H54 (cell line): ENCODE measurements around the gene SKIC2.
"Not testable (repeated sequence)": the region's sequence is repeated elsewhere in the genome, so short reads cannot be mapped to it uniquely, and the experiment has no call there.

ENCODE experiments used
- DNase-seq: peaks from one replicate; pipeline ENCODE4 v3.0.0; 2011; ENCODE audit warnings: low spot score, mixed read lengths; ENCODE audit not compliant: insufficient read length
- FAIRE-seq: peaks from 3 replicates; lab custom pipeline; 2011; peaks lifted over from hg19 to GRCh38; lab: Jason Lieb, UNC

Gene SKIC2

GRCh38 chr6:32003301-32003700, 44.3 kb downstream of the SKIC2 start:
- not testable (repeated sequence) for DNase-seq, FAIRE-seq

DNA sequence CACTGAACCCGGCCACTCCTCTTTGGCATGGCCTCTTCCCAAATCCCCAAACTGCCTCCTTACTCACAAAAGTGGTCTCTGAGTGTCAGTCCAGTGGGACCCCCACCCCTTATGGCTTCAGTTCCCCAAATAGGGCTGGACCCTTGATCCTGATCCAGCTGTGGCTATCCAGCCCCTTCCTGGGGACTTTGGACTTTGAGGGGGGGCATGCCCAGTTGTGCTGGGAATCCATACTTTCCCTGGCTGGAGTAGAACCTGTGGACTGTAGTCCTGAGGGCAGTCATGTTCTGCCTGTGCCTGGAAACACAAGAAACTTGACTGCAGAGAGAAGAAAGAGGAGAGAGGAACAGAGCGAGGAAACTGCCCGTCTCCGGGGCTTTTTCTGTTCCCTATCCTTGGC, 45.4 kb downstream of the SKIC2 start:
- not testable (repeated sequence) for DNase-seq, FAIRE-seq

- not testable (repeated sequence) for DNase-seq, FAIRE-seq
Observed at GRCh38 chr6:32004864-32005537, 46.0 kb downstream of the SKIC2 start.

DNA sequence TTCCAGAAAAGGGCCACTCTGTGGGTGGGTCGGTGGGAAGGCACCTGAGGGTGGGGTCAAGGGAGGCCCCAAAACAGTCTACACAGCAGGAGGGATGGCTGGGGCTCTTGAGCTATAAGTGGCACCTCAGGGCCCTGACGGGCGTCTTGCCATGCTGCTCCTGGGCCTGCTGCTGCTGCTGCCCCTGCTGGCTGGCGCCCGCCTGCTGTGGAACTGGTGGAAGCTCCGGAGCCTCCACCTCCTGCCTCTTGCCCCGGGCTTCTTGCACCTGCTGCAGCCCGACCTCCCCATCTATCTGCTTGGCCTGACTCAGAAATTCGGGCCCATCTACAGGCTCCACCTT, 46.5 kb downstream of the SKIC2 start:
- FAIRE-seq, DNase-seq: not testable (repeated sequence)

DNA sequence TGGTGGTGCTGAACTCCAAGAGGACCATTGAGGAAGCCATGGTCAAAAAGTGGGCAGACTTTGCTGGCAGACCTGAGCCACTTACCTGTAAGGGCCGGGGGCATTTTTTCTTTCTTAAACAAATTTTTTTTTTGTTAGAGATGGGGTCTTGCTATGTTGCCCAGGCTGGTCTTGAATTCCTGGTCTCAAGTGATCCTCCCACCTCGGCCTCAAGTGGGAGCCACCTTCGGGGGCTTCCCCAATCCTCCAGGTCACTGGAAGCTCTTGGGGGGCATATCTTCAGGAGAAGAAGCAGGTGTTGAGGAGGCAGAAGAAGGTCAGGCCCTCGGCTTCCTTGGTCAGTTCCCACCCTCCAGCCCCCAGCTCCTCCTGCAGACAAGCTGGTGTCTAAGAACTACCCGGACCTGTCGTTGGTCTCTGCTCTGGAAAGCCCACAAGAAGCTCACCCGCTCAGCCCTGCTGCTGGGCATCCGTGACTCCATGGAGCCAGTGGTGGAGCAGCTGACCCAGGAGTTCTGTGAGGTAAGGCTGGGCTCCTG, 47.1 kb downstream of the SKIC2 start:
- DNase-seq, FAIRE-seq: not testable (repeated sequence)

DNA sequence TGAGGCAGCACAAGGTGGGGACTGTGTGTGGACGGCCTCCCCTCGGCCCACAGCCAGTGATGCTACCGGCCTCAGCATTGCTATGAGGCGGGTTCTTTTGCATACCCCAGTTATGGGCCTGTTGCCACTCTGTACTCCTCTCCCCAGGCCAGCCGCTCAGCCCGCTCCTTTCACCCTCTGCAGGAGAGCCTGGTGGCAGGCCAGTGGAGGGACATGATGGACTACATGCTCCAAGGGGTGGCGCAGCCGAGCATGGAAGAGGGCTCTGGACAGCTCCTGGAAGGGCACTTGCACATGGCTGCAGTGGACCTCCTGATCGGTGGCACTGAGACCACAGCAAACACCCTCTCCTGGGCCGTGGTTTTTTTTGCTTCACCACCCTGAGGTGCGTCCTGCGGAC, 48.1 kb downstream of the SKIC2 start:
- DNase-seq, FAIRE-seq: not testable (repeated sequence)

- DNase-seq, FAIRE-seq: not testable (repeated sequence)
Observed at GRCh38 chr6:32008037-32008436, 49.1 kb downstream of the SKIC2 start.

GRCh38 chr6:32008616-32009015, 49.6 kb downstream of the SKIC2 start:
- DNase-seq, FAIRE-seq: not testable (repeated sequence)

DNA sequence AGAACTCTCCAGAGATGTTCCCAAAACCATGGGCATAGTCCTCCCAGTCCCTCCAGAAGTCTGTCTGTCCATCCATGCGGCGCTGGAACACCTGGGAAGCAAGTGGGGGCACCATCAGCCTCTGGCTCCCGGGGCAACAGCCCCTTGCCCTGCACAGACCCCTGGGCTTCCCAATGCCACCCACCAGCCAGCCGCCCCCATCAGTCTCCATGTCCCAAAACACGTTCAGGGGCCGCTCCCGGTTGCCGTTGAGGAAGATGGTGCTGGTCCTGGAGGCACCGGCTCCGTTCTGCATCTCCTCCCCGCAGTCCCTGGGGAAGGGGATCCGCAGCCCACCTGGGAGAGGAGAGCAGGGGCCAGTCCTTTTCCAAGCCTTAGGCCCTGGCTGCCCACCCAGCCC, 50.6 kb downstream of the SKIC2 start:
- not testable (repeated sequence) for DNase-seq, FAIRE-seq

- not testable (repeated sequence) for FAIRE-seq
Observed at GRCh38 chr6:32010856-32011530, 52.0 kb downstream of the SKIC2 start.

GRCh38 chr6:32012941-32013617, 54.1 kb downstream of the SKIC2 start:
- not testable (repeated sequence) for DNase-seq, FAIRE-seq

More at GRCh38 chr6:32010856-32011530, 52.0 kb downstream of the SKIC2 start:
- DNase-seq = not testable (repeated sequence)

GRCh38 chr6:32013738-32014137, 54.8 kb downstream of the SKIC2 start:
- not testable (repeated sequence) for DNase-seq, FAIRE-seq

DNA sequence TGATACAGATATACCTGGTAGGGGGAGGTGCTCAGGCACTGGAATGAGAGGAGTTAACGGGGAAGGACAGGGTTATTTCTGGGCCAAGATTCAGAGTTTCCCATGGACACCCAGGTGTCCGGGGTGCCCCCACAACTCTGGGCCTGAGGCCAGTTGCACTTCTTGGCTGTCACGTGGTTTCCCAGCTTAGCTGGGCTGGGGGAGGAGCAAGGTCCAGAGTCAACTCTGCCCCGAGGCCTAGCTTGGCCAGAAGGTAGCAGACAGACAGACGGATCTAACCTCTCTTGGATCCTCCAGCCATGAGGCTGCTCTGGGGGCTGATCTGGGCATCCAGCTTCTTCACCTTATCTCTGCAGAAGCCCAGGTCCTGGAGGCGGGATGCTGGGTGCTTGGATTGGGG, 55.6 kb downstream of the SKIC2 start, which contains the start of gene C4B:
C4B (plus strand) TSS at position 249 of the 400 bp plus-strand sequence; CDS start at position 300, 51 bp downstream.
- FAIRE-seq, DNase-seq: not testable (repeated sequence)
